Metanephros (tissue), 1 donor: ENCODE measurements around the gene SKI. TPM values are rescaled to one million over a fixed set of nuclear protein-coding genes. Genes with fewer than 3 reads are reported as not detected.

ENCODE experiments used
- total RNA-seq: library from RNA; depleted of rRNA; stranded (reverse); fragments of >200 nt; gene quantifications from one replicate; pipeline ENCODE4 v1.2.3, GENCODE V29; 2014

Gene SKI
- 67.6 TPM for total RNA-seq

GRCh38 chr1:2228157-2228594, at the start of gene SKI:
Gene SKI, plus strand, starts transcription at chr1:2228319. Its CDS starts 448 bp downstream, at chr1:2228767.

GRCh38 chr1:2194319-2194897, 33.7 kb upstream of the SKI start, which contains the start of gene FAAP20:
Gene FAAP20, minus strand, starts transcription at chr1:2194772. Its CDS starts 23 bp downstream, at chr1:2194749.

Other genes starting within 250 kb of the SKI start
- 0.23 TPM for gene CFAP74, start 224.5 kb upstream of the SKI start, total RNA-seq
- gene GABRD, start 209.0 kb upstream of the SKI start, total RNA-seq, result 3.4 TPM
- gene PRKCZ, start 177.9 kb upstream of the SKI start, total RNA-seq, result 18.8 TPM
- gene FAAP20, start 33.5 kb upstream of the SKI start, total RNA-seq, result 38.9 TPM
- 20.8 TPM for gene MORN1, start 163.2 kb downstream of the SKI start, total RNA-seq
- gene RER1, start 163.5 kb downstream of the SKI start, total RNA-seq, result 57.5 TPM
- gene PEX10, start 184.2 kb downstream of the SKI start, total RNA-seq, result 31.8 TPM
- 1.8 TPM for gene PLCH2, start 248.0 kb downstream of the SKI start, total RNA-seq